Keratinocyte (primary cell): ENCODE measurements around the gene SLC38A8. TPM values are rescaled to one million over a fixed set of nuclear protein-coding genes. Genes with fewer than 3 reads are reported as not detected.

Experiments used
- DNase-seq: peaks from one replicate; pipeline ENCODE4 v3.0.0-alpha.2; 2011; ENCODE audit warnings: low read depth, missing footprints, low spot score
- FAIRE-seq: peaks from 2 replicates; lab custom pipeline; 2011; peaks lifted over from hg19 to GRCh38; lab: Jason Lieb, UNC
- H2AFZ ChIP-seq: 2 replicates; pipeline ENCODE4 v1.6.0; 2012; ENCODE audit warnings: low read length, control low read depth, inconsistent platforms; ENCODE audit not compliant: control insufficient read depth
- H3K27ac ChIP-seq: 2 replicates; pipeline ENCODE4 v1.5.1; 2011; ENCODE audit warnings: low read length; ENCODE audit not compliant: control insufficient read depth, insufficient read depth
- H3K27me3 ChIP-seq: 3 replicates; pipeline ENCODE4 v1.6.0; 2011; ENCODE audit warnings: low read length; ENCODE audit not compliant: control insufficient read depth, insufficient read depth; ENCODE audit errors: extremely low read depth
- H3K36me3 ChIP-seq, 2 experiments: 2 replicates in 1 of 2; 3 replicates in 1 of 2; pipeline ENCODE4 v1.5.1; 2011; ENCODE audit warnings: low read length in 2 of 2, mild to moderate bottlenecking in 1 of 2; ENCODE audit not compliant: control insufficient read depth in 2 of 2, insufficient read depth in 2 of 2; ENCODE audit errors: extremely low read depth in 1 of 2
- H3K4me1 ChIP-seq: 3 replicates; pipeline ENCODE4 v1.5.1; 2011; ENCODE audit warnings: low read length; ENCODE audit not compliant: control insufficient read depth, insufficient read depth; ENCODE audit errors: extremely low read depth
- H3K4me2 ChIP-seq: 3 replicates; pipeline ENCODE4 v1.6.0; 2011; ENCODE audit warnings: low read depth, low read length; ENCODE audit not compliant: control insufficient read depth, insufficient read depth; ENCODE audit errors: extremely low read depth
- H3K4me3 ChIP-seq, 3 experiments: fragments of 200-600 bp in 1 of 3; sonication (generic) in 1 of 3; 2 replicates in 2 of 3; 3 replicates in 1 of 3; pipeline ENCODE4 v1.5.1; 2011 to 2016; ENCODE audit warnings: low read length in 3 of 3, mild to moderate bottlenecking in 3 of 3, control low read depth in 2 of 3, inconsistent platforms in 1 of 3, low read depth in 1 of 3, mixed read lengths in 1 of 3, mixed run types in 1 of 3, moderate library complexity in 1 of 3; ENCODE audit not compliant: control insufficient read depth in 2 of 3, insufficient read depth in 2 of 3; ENCODE audit errors: extremely low read depth in 1 of 3
- H3K79me2 ChIP-seq: 2 replicates; pipeline ENCODE4 v1.6.0; 2012; ENCODE audit warnings: low read length; ENCODE audit not compliant: control insufficient read depth, insufficient read depth
- H3K9ac ChIP-seq: 3 replicates; pipeline ENCODE4 v1.6.0; 2011; ENCODE audit warnings: low read length; ENCODE audit not compliant: control insufficient read depth, insufficient read depth; ENCODE audit errors: extremely low read depth
- H3K9me1 ChIP-seq: 3 replicates; pipeline ENCODE4 v1.6.0; 2011; ENCODE audit warnings: low read length; ENCODE audit not compliant: control insufficient read depth, insufficient read depth; ENCODE audit errors: extremely low read depth
- H3K9me3 ChIP-seq: 2 replicates; pipeline ENCODE4 v1.5.1; 2012; ENCODE audit warnings: low read depth, low read length; ENCODE audit not compliant: control insufficient read depth
- H4K20me1 ChIP-seq: 3 replicates; pipeline ENCODE4 v1.6.0; 2011; ENCODE audit warnings: low read length; ENCODE audit not compliant: control insufficient read depth, insufficient read depth; ENCODE audit errors: extremely low read depth
- EZH2 ChIP-seq: IDR thresholded peaks from one replicate; pipeline ENCODE4 v1.6.1; 2012; ENCODE audit warnings: inconsistent platforms, mild to moderate bottlenecking, low read length, moderate library complexity
- dilution Hi-C: fragments of 300-500 bp; cut with MboI; formaldehyde crosslinking; loops from one replicate; pipeline ENCODE4 v1.7.0; 2020; ENCODE audit warnings: low sequenced_read_pairs; ENCODE audit not compliant: extremely low pct_ligation_motif_present
- polyA plus RNA-seq, 5 experiments: library from polyadenylated mRNA; depleted of rRNA in 3 of 5; stranded (reverse) in 3 of 5; stranded (forward) in 1 of 5; unstranded in 1 of 5; fragments of >200 nt; gene quantifications; 1 replicate in 1 of 5; 2 replicates in 3 of 5; 3 replicates in 1 of 5; pipeline versions ENCODE4 v1.2.1 to v1.2.3, GENCODE V29; 2011 to 2012; ENCODE audit warnings: missing spikeins in 2 of 5, low read depth in 1 of 5, low replicate concordance in 1 of 5
- TF ChIP-seq, protein P1 (sequence below), 3 experiments: IDR thresholded peaks in 1 of 3; conservative IDR thresholded peaks in 1 of 3; optimal IDR thresholded peaks in 1 of 3; 2 replicates in 2 of 3; 3 replicates in 1 of 3; pipeline versions ENCODE3 to v1.5.1; 2011; ENCODE audit warnings: low read length in 3 of 3, mild to moderate bottlenecking in 3 of 3, moderate library complexity in 2 of 3, control low read depth in 1 of 3, inconsistent platforms in 1 of 3; ENCODE audit not compliant: insufficient read depth in 2 of 3; ENCODE audit errors: extremely low read depth in 1 of 3

The SLC38A8 gene
- polyA plus RNA-seq, 1 donor (not counting 4 experiments of a cell fraction or from before 2014, with no cell fraction given): not detected

GRCh38 chr16:84058664-84059063 lies 16.1 kb upstream of the SLC38A8 start:
- H3K4me3 ChIP-seq: no peak overlapping the region
- H2AFZ ChIP-seq: no peak overlapping the region
- no peak overlapping the region for H3K4me2 ChIP-seq
- H3K9me3 ChIP-seq: no peaks in the 10 kb centered on the region
- peaks cover 36 to 59% of the 10 kb centered on the region in 2 experiments for H3K36me3 ChIP-seq
- dilution Hi-C loops: no loop called here
- no peak overlapping the region for H3K27ac ChIP-seq
- H4K20me1 ChIP-seq: no peaks in the 10 kb centered on the region
- FAIRE-seq (no peak), DNase-seq (no peak)
- H3K4me1 ChIP-seq: no peaks in the 10 kb centered on the region
- no peaks in the 10 kb centered on the region for H3K9me1 ChIP-seq
- no peaks in the 10 kb centered on the region for H3K79me2 ChIP-seq
- TF ChIP-seq, protein P1, sequence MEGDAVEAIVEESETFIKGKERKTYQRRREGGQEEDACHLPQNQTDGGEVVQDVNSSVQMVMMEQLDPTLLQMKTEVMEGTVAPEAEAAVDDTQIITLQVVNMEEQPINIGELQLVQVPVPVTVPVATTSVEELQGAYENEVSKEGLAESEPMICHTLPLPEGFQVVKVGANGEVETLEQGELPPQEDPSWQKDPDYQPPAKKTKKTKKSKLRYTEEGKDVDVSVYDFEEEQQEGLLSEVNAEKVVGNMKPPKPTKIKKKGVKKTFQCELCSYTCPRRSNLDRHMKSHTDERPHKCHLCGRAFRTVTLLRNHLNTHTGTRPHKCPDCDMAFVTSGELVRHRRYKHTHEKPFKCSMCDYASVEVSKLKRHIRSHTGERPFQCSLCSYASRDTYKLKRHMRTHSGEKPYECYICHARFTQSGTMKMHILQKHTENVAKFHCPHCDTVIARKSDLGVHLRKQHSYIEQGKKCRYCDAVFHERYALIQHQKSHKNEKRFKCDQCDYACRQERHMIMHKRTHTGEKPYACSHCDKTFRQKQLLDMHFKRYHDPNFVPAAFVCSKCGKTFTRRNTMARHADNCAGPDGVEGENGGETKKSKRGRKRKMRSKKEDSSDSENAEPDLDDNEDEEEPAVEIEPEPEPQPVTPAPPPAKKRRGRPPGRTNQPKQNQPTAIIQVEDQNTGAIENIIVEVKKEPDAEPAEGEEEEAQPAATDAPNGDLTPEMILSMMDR (optimal IDR thresholded peaks at IDR 0.05 in 1 of 3, IDR thresholded peaks at IDR 0.05 in 1 of 3, conservative IDR thresholded peaks at IDR 0.05 in 1 of 3; ENCODE audit: extremely low read depth in 1 of 3, insufficient read depth in 2 of 3, low read length in 3 of 3): no peak
- no peak for TF ChIP-seq EZH2
- H3K27me3 ChIP-seq: no peaks in the 10 kb centered on the region
- H3K9ac ChIP-seq: no peak overlapping the region

- Histone ChIP-seq H3K4me2 (no peak overlapping the region), H3K79me2 (no peaks in the 10 kb centered on the region), H3K9me1 (no peaks in the 10 kb centered on the region), H3K4me1 (no peaks in the 10 kb centered on the region), H3K27ac (no peak overlapping the region), H2AFZ (no peak overlapping the region), H3K9ac (no peak overlapping the region), H3K36me3 (peaks cover 39 to 64% of the 10 kb centered on the region in 2 experiments), H3K9me3 (no peaks in the 10 kb centered on the region), H3K27me3 (no peaks in the 10 kb centered on the region), H4K20me1 (no peaks in the 10 kb centered on the region), H3K4me3 (no peak overlapping the region)
- dilution Hi-C loops: no loop called here
- FAIRE-seq (no peak), DNase-seq (no peak)
- TF ChIP-seq, protein P1 (optimal IDR thresholded peaks at IDR 0.05 in 1 of 3, IDR thresholded peaks at IDR 0.05 in 1 of 3, conservative IDR thresholded peaks at IDR 0.05 in 1 of 3; ENCODE audit: extremely low read depth in 1 of 3, insufficient read depth in 2 of 3, low read length in 3 of 3): no peak
- TF ChIP-seq EZH2: no peak
Measured at GRCh38 chr16:84058211-84058610, 15.6 kb upstream of the SLC38A8 start.
